GM12878 (cell line): Measurements from ENCODE around the gene POMT1. TPM values are rescaled to one million over a fixed set of nuclear protein-coding genes. Genes with fewer than 3 reads are reported as not detected.

ENCODE experiments used
- ATAC-seq: fragments of 200-7000 bp; cut with Tn5 transposase; 3 replicates; pipeline ENCODE4 v1.9.1; 2020; ENCODE audit warnings: mild to moderate bottlenecking, moderate library complexity
- BruUV-seq: library from RNA; stranded (reverse); fragments of 400-500 nt; replicated peaks from 2 replicates; lab custom pipeline; 2021; lab: Mats Ljungman, UMichigan
- CTCF ChIA-PET: fragments of 300-600 bp; sonication (Branson Sonifier 250); formaldehyde crosslinking; extraction: SDS; loops from one replicate; lab custom pipeline; 2021; ENCODE audit warnings: inconsistent platforms; lab: Yijun Ruan, JAX
- POLR2A ChIA-PET: fragments of 350-600 bp; formaldehyde crosslinking; extraction: SDS; loops from one replicate; lab custom pipeline; 2021; ENCODE audit warnings: inconsistent platforms; lab: Charles Lee
- RAD21 ChIA-PET: fragments of 300-600 bp; sonication (Branson Sonifier 250); formaldehyde crosslinking; loops from one replicate; lab custom pipeline; 2023; ENCODE audit warnings: antibody characterized with exemption; ENCODE audit not compliant: unreplicated experiment; lab: Charles Lee
- SMC1A ChIA-PET: fragments of 300-600 bp; sonication (Branson Sonifier 250); formaldehyde crosslinking; loops from one replicate; lab custom pipeline; 2023; ENCODE audit not compliant: unreplicated experiment, uncharacterized antibody; lab: Charles Lee
- DNase-seq: peaks from one replicate; pipeline ENCODE4 v3.0.0-alpha.2; 2011; ENCODE audit warnings: low read depth, low spot score
- FAIRE-seq: peaks from 3 replicates; lab custom pipeline; 2011; peaks lifted over from hg19 to GRCh38; lab: Jason Lieb, UNC
- H2AFZ ChIP-seq: 2 replicates; pipeline ENCODE4 v1.6.0; 2011; ENCODE audit warnings: low read depth, low read length, control low read depth; ENCODE audit not compliant: control insufficient read depth
- H3K27ac ChIP-seq: 2 replicates; pipeline ENCODE4 v1.5.1; 2011; ENCODE audit warnings: control low read depth; ENCODE audit not compliant: control insufficient read depth, insufficient read depth
- H3K27me3 ChIP-seq, 2 experiments: replicated peaks in 1 of 2; 2 replicates each; pipeline versions ENCODE4 v1.6.0 to v1.6.1; 2011; ENCODE audit warnings: low read length in 1 of 2; ENCODE audit not compliant: control insufficient read depth in 2 of 2, insufficient read depth in 2 of 2
- H3K36me3 ChIP-seq, 2 experiments: 2 replicates each; pipeline ENCODE4 v1.5.1; 2011; ENCODE audit warnings: low read length in 1 of 2; ENCODE audit not compliant: control insufficient read depth in 2 of 2, insufficient read depth in 2 of 2
- H3K4me1 ChIP-seq: 2 replicates; pipeline ENCODE4 v1.6.1; 2011; ENCODE audit warnings: mild to moderate bottlenecking, low read length, moderate library complexity, mixed read lengths; ENCODE audit not compliant: control insufficient read depth, insufficient read depth
- H3K4me2 ChIP-seq: 2 replicates; pipeline ENCODE4 v1.6.0; 2011; ENCODE audit warnings: control low read depth; ENCODE audit not compliant: control insufficient read depth, insufficient read depth
- H3K4me3 ChIP-seq: fragments of 200-600 bp; sonication (generic); 2 replicates; pipeline ENCODE4 v1.5.1; 2016
- H3K79me2 ChIP-seq: 2 replicates; pipeline ENCODE4 v1.6.0; 2011; ENCODE audit warnings: low read length; ENCODE audit not compliant: control insufficient read depth, insufficient read depth
- H3K9ac ChIP-seq: 2 replicates; pipeline ENCODE4 v1.8.0; 2011; ENCODE audit warnings: low read length, control low read depth, mixed read lengths; ENCODE audit not compliant: control insufficient read depth, insufficient read depth
- H3K9me3 ChIP-seq: replicated peaks from 3 replicates; pipeline ENCODE4 v1.5.1; 2011; ENCODE audit warnings: mild to moderate bottlenecking, low read length; ENCODE audit not compliant: control insufficient read depth, insufficient read depth
- H4K20me1 ChIP-seq: 2 replicates; pipeline ENCODE4 v1.6.0; 2011; ENCODE audit not compliant: control insufficient read depth, insufficient read depth
- EED ChIP-seq: sonication (generic); IDR thresholded peaks from 2 replicates; pipeline ENCODE4 v1.6.1; 2016; ENCODE audit warnings: antibody characterized with exemption, low read depth
- FOS ChIP-seq: IDR thresholded peaks from 3 replicates; pipeline ENCODE4 v1.6.1; 2011; ENCODE audit warnings: borderline replicate concordance; ENCODE audit not compliant: insufficient read length; ENCODE audit errors: extremely low read depth
- MEF2A ChIP-seq: IDR thresholded peaks from 2 replicates; pipeline ENCODE4 v1.6.1; 2011; ENCODE audit warnings: low read depth, mild to moderate bottlenecking, low read length, moderate library complexity; ENCODE audit not compliant: insufficient read depth
- MEF2B ChIP-seq: fragments of 450-650 bp; IDR thresholded peaks from 2 replicates; pipeline ENCODE4 v1.6.1; 2018; ENCODE audit warnings: mild to moderate bottlenecking, moderate library complexity; ENCODE audit not compliant: partially characterized antibody, poor library complexity, severe bottlenecking
- MXI1 ChIP-seq: fragments of 150-350 bp; IDR thresholded peaks from 2 replicates; pipeline ENCODE4 v1.6.1; 2011; ENCODE audit warnings: low read depth, mild to moderate bottlenecking, inconsistent platforms, low read length, improper control_type of control experiment
- RFX5 ChIP-seq: IDR thresholded peaks from 2 replicates; pipeline ENCODE4 v1.6.1; 2011; ENCODE audit warnings: low read depth, low read length, improper control_type of control experiment
- USF1 ChIP-seq: IDR thresholded peaks from 2 replicates; pipeline ENCODE4 v1.6.1; 2011; ENCODE audit warnings: borderline replicate concordance, low read depth, mild to moderate bottlenecking, moderate library complexity, mixed read lengths, low read length; ENCODE audit not compliant: insufficient read depth; ENCODE audit errors: extremely low read length
- USF2 ChIP-seq: IDR thresholded peaks from 2 replicates; pipeline ENCODE4 v1.6.1; 2011; ENCODE audit warnings: low read depth, low read length, improper control_type of control experiment, borderline replicate concordance
- ZNF687 ChIP-seq: fragments of 450-650 bp; IDR thresholded peaks from 2 replicates; pipeline ENCODE4 v1.6.1; 2017; ENCODE audit warnings: mild to moderate bottlenecking, moderate library complexity
- ZSCAN29 ChIP-seq: fragments of 450-650 bp; IDR thresholded peaks from 2 replicates; pipeline ENCODE4 v1.6.1; 2017; ENCODE audit warnings: mild to moderate bottlenecking, moderate library complexity
- WGBS: methylation state at CpG from one replicate; pipeline ENCODE4 v1.1.6; 2016; ENCODE audit warnings: low lambda C conversion rate; ENCODE audit not compliant: insufficient replicate concordance, insufficient coverage; ENCODE audit errors: missing lambda C conversion rate; 5-methylcytosine and 5-hydroxymethylcytosine counted together
- in situ Hi-C: fragments of 300-500 bp; cut with MboI; formaldehyde crosslinking; loops from 9 replicates; pipeline ENCODE4 v1.14.3; 2018; ENCODE audit warnings: mixed read lengths
- intact Hi-C: fragments of 100-400 bp; cut with micrococcal nuclease; formaldehyde crosslinking; loops from one replicate; pipeline ENCODE4 v1.14.2; 2022; ENCODE audit not compliant: unreplicated experiment
- polyA plus RNA-seq, 11 experiments: library from polyadenylated mRNA; depleted of rRNA in 4 of 11; unstranded in 6 of 11; stranded (reverse) in 5 of 11; fragments of >200 nt; fragmentation: Nextera tagmentation in 4 of 11; fragmentation: Illumina TruSeq in 1 of 11; extraction: Ambion mirVana in 4 of 11; extraction: Trizol in 1 of 11; gene quantifications; 1 replicate in 1 of 11; 2 replicates in 10 of 11; pipeline versions ENCODE4 v1.2.1 to v1.2.3, GENCODE V29; 2011 to 2016; ENCODE audit warnings: inconsistent platforms in 2 of 11, missing spikeins in 2 of 11, low read depth in 1 of 11
- total RNA-seq, 4 experiments: library from RNA; depleted of rRNA in 3 of 4; stranded (reverse); fragments of >200 nt in 3 of 4; fragmentation: Illumina TruSeq in 1 of 4; extraction: Trizol in 1 of 4; gene quantifications; 2 replicates each; pipeline versions ENCODE4 v1.2.1 to v1.2.3, GENCODE V29; 2013 to 2021

The POMT1 gene
- total and polyA plus RNA-seq, 10 of the 15 experiments (the other 5 are each of a cell fraction or from before 2014, with no cell fraction given), result 1.2 to 19.2 (median 12.6) TPM

GRCh38 chr9:131528186-131528585 is 25.5 kb downstream of the POMT1 start (continued):
- TF ChIP-seq MXI1 (no peak), USF1 (no peak), EED (no peak), MEF2B (no peak), FOS (no peak), ZSCAN29 (no peak)

GRCh38 chr9:131528886-131529505 is 26.3 kb downstream of the POMT1 start:
- intact Hi-C loops, result no loop called here
- whole genome bisulfite sequencing, result 96% methylated on average over 34 of the region's 35 CpGs
- Histone ChIP-seq H3K4me1 (peaks cover 4% of the 10 kb centered on the region), H3K36me3 (peaks cover 7 to 11% of the 10 kb centered on the region in 2 experiments; a peak in 3 of 4 replicates), H3K27ac (no peak overlapping the region), H3K79me2 (peaks cover 11% of the 10 kb centered on the region), H3K4me3 (no peak overlapping the region), H4K20me1 (no peaks in the 10 kb centered on the region), H3K4me2 (no peak overlapping the region), H3K27me3 (no peaks in the 10 kb centered on the region), H2AFZ (no peak overlapping the region), H3K9me3 (no peaks in the 10 kb centered on the region), H3K9ac (no peak overlapping the region)
- no peak for TF ChIP-seq ZNF687
- no peak for TF ChIP-seq USF2
- no peak for TF ChIP-seq RFX5
- no peak for TF ChIP-seq MEF2A
- CTCF ChIA-PET, result no interaction called here
- FAIRE-seq, result no peak
- ATAC-seq, result no peak
- in situ Hi-C loops, result no loop called here
- POLR2A ChIA-PET, result interaction anchor here (0.5 kb wide), 1 partner anchor 663 kb away, joined by 9 read pairs; no protein-coding TSS in a partner anchor
- SMC1A ChIA-PET, result no interaction called here
- BruUV-seq, result no TSS peak
- RAD21 ChIA-PET, result no interaction called here
- no peak for DNase-seq
